ENCODE data around the gene MARCHF9.

- TF ChIP-seq EZH2 (IDR thresholded peaks at IDR 0.05; ENCODE audit: low read length, missing control alignments) (no peak), CTCF (conservative IDR thresholded peaks at IDR 0.05 in 1 of 2, IDR thresholded peaks at IDR 0.05 in 1 of 2; ENCODE audit: low read depth in 1 of 2, low read length in 2 of 2) (no peak)
Observed at GRCh38 chr12:57733928-57734327, 21.0 kb upstream of the MARCHF9 start.

All from fibroblast of lung (primary cell).